T-helper 22 cell (primary cell): ENCODE data around the gene IRF9.

ENCODE experiments used
- DNase-seq: peaks from one replicate; pipeline ENCODE4 v3.0.0-alpha.2; 2020; ENCODE audit warnings: low read depth

Gene IRF9, protein sequence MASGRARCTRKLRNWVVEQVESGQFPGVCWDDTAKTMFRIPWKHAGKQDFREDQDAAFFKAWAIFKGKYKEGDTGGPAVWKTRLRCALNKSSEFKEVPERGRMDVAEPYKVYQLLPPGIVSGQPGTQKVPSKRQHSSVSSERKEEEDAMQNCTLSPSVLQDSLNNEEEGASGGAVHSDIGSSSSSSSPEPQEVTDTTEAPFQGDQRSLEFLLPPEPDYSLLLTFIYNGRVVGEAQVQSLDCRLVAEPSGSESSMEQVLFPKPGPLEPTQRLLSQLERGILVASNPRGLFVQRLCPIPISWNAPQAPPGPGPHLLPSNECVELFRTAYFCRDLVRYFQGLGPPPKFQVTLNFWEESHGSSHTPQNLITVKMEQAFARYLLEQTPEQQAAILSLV

DNA sequence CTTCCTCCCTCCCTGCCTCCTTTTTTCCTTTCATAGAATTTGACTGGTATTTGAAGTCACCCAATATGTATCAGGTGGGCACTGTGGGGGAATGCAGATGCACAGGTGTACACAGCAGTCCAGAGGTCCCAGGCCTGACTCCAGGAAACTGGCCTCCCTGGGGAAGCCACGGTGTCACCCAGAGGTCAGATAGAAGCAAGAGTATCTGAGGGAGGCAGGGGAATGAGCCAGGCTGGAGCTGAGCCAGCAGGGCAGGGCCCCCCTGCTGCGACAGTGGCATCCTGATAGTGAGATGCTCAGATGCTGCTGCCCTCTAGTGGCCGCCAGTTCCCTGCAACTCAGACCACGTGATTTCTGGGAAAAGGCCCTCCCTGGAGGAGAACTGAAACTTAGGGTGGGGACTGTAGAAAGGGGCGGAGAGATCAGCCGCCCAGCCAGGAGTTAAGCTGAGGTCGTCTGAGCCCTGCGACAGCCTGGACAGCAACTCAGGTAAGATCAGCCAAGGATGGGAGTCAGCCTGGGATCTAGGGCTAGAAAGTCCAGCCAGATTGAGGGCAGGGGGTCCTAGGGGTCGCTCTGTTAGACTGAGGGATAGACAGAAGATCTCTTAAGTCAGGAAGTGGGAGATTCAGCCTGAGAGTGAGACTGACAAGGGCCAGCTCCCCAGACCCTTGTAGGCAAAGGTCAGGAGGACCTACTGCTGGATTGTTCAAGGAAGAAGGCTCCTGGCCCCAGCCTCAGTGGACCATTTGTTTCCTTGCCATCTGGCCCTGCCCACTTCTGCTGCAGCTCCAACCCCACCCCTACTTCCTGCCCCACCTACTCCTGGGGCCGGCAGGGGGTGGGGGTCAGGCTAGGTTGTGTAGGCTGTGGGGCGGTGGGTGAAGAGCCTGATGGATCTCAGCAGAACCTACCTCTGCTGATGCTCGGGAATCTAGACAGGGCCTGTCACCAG lies at the start of gene IRF9:
Gene IRF9 (plus strand): TSS at position 416 of the 955 bp plus-strand sequence. CDS start 880 bp downstream, outside the sequence.
- DNase-seq: peak; percentile 90

GRCh38 chr14:24113379-24113800 lies 47.7 kb upstream of the IRF9 start:
- no peak for DNase-seq

DNA sequence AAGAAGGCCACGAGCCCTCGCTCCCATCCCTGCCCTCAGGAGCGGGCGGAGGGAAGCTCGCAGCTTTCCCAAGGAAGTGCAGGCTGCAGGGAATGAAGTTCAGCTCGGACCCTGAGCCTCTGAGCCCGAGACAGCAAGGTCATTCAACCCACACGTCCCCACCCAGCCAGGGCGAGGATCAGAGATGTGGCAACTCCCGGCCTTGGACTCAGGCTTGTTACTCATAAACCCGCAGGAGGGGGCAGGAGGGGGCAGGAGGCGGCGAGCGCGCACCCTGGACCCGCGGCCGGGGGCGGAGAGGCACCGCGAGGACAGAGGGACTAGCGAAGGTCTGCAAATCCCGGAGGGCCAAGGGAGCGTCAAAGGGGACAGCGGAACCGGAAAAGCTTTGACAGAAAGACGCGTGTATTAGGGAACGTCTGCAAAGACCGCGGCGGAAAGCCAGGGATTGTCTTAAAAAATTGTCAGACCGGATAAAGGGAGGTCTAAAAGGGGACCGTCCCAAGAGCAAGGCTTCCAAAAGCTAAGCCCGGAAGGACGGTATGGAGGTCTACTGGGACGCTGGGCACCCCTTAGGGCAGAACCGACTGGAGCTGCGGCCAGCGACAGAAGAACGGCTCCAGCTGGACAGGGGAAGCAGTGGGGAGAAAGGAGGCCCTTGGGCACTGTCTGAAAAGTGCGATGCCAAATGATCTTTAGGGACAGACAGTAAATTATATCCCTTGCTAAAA lies 47.1 kb upstream of the IRF9 start:
- DNase-seq: peak; percentile 73

GRCh38 chr14:24114532-24115421 lies 46.3 kb upstream of the IRF9 start, which contains the start of the genes DCAF11 and NRL:
Gene DCAF11, plus strand, starts transcription at chr14:24114777. Its CDS starts 818 bp downstream, at chr14:24115595.
Gene NRL, minus strand, starts transcription at chr14:24114949. Its CDS starts 32,101 bp downstream, at chr14:24082848.
- peak; percentile 99 for DNase-seq

- no peak for DNase-seq
Measured at GRCh38 chr14:24115422-24116127, 45.5 kb upstream of the IRF9 start.

DNA sequence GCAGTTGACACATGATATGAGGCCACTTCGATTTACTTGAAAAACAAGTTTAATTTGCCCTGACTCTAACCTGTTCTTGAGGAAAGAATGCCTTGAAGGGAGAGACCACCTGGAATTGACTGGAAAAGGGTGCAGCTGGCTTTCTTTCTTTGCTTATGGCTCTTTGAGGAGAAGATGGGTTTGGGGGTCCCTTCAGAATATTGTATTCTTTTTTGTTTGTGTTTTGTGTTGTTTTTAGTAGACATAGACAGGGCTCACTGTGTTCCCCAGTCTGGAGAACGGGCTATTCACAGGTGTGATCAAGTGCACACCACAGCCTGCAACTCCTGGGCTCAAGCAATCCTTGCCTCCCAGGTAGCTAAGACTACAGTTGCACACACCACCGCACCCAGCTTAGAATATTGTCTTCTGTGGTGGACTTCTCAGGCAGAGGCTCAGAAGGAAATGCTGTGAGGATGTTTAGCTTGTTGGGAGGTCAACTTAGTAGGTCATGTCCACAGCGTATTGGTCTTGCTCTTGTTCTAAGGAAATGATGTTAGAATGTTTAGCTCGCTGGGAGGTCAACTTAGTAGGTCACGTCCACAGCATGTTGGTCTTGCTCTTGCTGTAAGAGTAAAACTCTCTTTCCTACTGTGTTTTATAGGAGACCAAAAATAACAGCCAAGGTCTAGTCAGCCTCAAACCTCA lies 44.8 kb upstream of the IRF9 start:
- no peak for DNase-seq

DNA sequence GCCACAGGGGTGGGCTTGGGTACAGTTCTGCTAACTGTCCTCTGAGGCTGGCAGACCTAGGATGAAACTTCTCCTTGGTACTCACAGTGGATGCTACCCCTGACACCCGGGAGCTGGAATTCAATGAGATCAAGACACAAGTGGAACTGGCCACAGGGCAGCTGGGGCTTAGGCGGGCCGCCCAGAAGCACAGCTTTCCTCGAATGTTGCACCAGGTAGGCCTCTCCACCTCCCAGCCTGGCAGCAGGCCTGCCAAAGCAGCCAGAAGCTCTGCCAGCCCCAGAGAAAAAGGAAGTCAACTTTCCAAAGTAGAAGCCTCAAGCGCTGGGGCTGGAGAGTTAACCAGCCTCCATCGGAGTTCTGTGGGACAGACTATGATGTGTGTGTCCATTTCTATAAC lies 43.9 kb upstream of the IRF9 start:
- DNase-seq: no peak

DNA sequence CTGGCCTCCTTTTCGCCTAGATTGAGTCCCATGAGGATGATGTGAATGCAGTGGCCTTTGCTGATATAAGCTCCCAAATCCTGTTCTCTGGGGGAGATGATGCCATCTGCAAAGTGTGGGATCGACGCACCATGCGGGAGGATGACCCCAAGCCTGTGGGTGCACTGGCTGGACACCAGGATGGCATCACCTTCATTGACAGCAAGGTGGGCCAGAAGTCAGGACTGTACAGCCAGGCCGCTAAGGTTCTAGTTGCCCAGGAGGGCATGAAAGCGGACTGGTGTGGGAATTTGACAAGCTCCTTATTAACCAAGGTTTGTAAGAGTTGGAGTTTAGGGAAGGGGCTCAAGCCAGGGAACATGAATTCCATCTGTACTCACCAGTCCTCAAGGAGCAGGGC lies 41.4 kb upstream of the IRF9 start:
- DNase-seq: no peak

GRCh38 chr14:24121210-24121609 lies 39.9 kb upstream of the IRF9 start:
- no peak for DNase-seq

GRCh38 chr14:24122416-24122815 lies 38.6 kb upstream of the IRF9 start:
- DNase-seq: no peak

- DNase-seq: no peak
Measured at GRCh38 chr14:24122898-24123297, 38.2 kb upstream of the IRF9 start.

DNA sequence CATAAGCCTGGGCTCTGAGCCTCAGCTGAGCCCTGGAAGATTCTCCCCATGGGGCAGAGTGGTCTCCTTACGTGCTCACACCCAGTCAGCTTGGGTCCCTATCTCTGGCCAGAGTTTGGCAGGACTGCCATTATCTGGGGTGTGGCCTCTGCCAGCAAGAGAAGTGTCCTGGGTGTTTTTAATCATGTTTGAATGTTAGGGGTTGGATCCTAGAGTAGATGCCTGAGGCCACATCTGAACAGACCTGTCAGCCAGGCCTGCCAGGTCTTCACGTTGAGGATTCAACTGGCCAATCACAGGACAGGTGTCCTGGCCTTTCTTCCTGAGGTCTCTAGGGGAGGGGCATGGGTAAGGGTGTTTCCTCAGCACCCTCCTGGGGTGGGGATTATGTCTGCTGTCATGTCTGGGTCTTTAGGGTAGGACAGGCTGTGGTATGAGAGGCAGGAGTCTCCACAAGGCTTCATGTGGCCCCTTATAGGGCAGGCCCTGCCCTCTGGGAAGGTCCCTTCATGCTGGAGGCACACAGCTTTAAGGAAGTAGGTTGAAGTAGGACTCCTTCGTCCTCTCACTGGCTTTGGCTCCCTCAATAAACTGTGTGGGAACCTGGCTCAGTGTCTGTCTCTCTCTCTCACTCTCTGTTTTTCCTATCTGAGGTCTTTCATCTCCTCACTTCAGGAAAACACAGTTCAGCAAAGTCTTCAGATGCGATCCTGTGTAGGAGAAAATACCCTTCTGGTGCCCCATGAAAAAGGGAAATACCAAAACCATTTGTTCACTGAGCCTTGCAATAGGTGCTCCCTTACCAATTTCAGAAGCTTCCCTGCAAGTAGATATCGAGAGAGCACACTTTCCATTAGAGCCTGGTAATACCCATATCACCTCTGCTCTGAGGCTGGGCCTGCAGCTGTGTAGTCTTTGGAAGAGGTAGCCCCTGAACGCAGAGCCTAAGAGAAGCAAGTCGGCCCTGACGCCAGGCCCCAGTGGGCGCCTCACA lies 37.3 kb upstream of the IRF9 start:
- DNase-seq: no peak

DNA sequence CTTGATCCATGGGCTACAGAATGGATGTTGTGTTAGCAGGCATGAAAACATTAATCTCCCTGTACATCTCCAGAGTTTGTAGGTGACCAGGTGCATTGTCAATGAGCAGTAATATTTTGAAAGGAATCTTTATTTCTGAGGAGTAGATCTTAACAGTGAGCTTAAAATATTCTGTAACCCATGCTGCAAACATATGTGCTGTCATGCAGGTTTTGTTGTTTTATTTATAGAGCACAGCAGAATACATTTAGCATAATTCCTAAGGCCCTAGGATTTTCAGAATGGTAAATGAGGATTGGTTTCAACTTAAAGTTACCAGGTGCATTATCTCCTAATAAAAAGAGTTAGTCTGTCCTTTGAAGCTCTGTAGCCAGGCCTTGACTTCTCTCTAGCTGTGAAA lies 34.1 kb upstream of the IRF9 start:
- no peak for DNase-seq

GRCh38 chr14:24127673-24128072 lies 33.4 kb upstream of the IRF9 start:
- no peak for DNase-seq

DNA sequence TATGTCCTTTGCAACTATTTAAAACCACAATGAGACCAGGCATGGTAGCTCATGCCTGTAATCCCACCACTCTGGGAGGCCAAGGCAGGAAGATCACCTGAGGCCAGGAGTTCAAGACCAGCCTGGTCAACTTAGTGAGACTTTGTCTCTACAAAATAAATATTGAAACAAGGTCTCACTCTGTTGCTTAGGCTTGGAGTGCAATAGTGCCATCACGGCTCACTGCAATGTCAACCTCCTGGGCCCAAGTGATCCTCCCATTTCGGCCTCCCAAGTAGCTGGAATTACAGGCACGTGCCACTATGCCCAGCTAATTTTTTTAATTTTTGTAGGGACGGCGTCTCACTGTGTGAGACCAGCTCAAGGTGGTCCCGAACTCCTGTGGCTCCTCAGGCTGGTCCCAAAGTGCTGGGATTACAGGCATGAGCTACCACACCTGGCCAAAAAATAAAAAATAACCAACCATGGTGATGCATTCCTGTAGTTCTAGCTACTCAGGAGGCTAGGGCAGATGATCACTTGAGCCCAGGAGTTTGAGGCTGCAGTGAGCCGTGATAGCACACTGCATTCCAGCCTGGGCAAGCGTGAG lies 31.6 kb upstream of the IRF9 start:
- no peak for DNase-seq

- no peak for DNase-seq
Measured at GRCh38 chr14:24130380-24130716, 30.7 kb upstream of the IRF9 start, which contains the start of gene FITM1. Gene FITM1, plus strand, starts transcription at chr14:24130659. Its CDS starts 905 bp downstream, at chr14:24131564.

- no peak for DNase-seq
Measured at GRCh38 chr14:24130717-24131548, 30.1 kb upstream of the IRF9 start.
